Activated naive CD8-positive, alpha-beta T cell treated with anti-CD3 and anti-CD28 coated beads, Interleukin-2, amount 50 U/mL, for 16 hours (primary cell): ENCODE data around the gene ARHGAP19.
A peak's percentile ranks its signal among the peaks of the same experiment; 100 is the strongest.

Experiments
- DNase-seq: peaks from one replicate; pipeline ENCODE4 v3.0.0-alpha.2; 2020; ENCODE audit warnings: low read depth, low spot score

The ARHGAP19 gene

GRCh38 chr10:97196223-97197029 is 96.0 kb downstream of the ARHGAP19 start:
- peak; percentile 23 for DNase-seq

GRCh38 chr10:97195706-97196222 is 96.7 kb downstream of the ARHGAP19 start:
- DNase-seq = no peak

- no peak for DNase-seq
These were observed 99.4 kb downstream of the ARHGAP19 start for GRCh38 chr10:97192952-97193435.

- DNase-seq = no peak
These were observed 102.0 kb downstream of the ARHGAP19 start for GRCh38 chr10:97190450-97190849.

- no peak for DNase-seq
These were observed 104.2 kb downstream of the ARHGAP19 start for GRCh38 chr10:97188261-97188711.

GRCh38 chr10:97186911-97187310 is 105.5 kb downstream of the ARHGAP19 start:
- no peak for DNase-seq

- DNase-seq = no peak
These were observed 106.9 kb downstream of the ARHGAP19 start, which contains the start of gene SLIT1 for GRCh38 chr10:97185326-97186058. SLIT1 (minus strand) TSS chr10:97185959; CDS start chr10:97185674, 285 bp downstream.

- DNase-seq = no peak
These were observed 107.5 kb downstream of the ARHGAP19 start for GRCh38 chr10:97184971-97185325.

- no peak for DNase-seq
These were observed 109.1 kb downstream of the ARHGAP19 start for GRCh38 chr10:97183314-97183713.

GRCh38 chr10:97182288-97182990 is 110.0 kb downstream of the ARHGAP19 start:
- DNase-seq = no peak

- no peak for DNase-seq
These were observed 111.5 kb downstream of the ARHGAP19 start for GRCh38 chr10:97180986-97181385.

GRCh38 chr10:97180363-97180755 is 112.1 kb downstream of the ARHGAP19 start:
- DNase-seq = no peak

- no peak for DNase-seq
These were observed 112.6 kb downstream of the ARHGAP19 start for GRCh38 chr10:97179731-97180362.

GRCh38 chr10:97179311-97179710 is 113.1 kb downstream of the ARHGAP19 start:
- no peak for DNase-seq

GRCh38 chr10:97178074-97178473 is 114.4 kb downstream of the ARHGAP19 start:
- no peak for DNase-seq

GRCh38 chr10:97176226-97176625 is 116.2 kb downstream of the ARHGAP19 start:
- DNase-seq = no peak

GRCh38 chr10:97175586-97175985 is 116.9 kb downstream of the ARHGAP19 start:
- no peak for DNase-seq

- no peak for DNase-seq
These were observed 117.5 kb downstream of the ARHGAP19 start for GRCh38 chr10:97174941-97175340.

GRCh38 chr10:97174276-97174775 is 118.1 kb downstream of the ARHGAP19 start:
- DNase-seq = no peak

GRCh38 chr10:97173036-97173435 is 119.4 kb downstream of the ARHGAP19 start:
- no peak for DNase-seq
